Right ventricle myocardium inferior (tissue), 1 donor: Measurements from ENCODE around the gene MS4A15. TPM values are rescaled to one million over a fixed set of nuclear protein-coding genes. Genes with fewer than 3 reads are reported as not detected.
"Not testable (repeated sequence)": the region's sequence is repeated elsewhere in the genome, so short reads cannot be mapped to it uniquely, and the experiment has no call there.

Source experiments
- ATAC-seq: fragments of 200-7000 bp; cut with Tn5 transposase; one replicate; pipeline ENCODE4 v1.9.1; 2020; ENCODE audit warnings: mild to moderate bottlenecking, moderate library complexity
- DNase-seq: peaks from one replicate; pipeline ENCODE4 v3.0.0; 2021; ENCODE audit errors: missing footprints
- intact Hi-C: fragments of 100-400 bp; cut with DNase I; formaldehyde crosslinking; loops from one replicate; pipeline ENCODE4 v1.11.0; 2022
- total RNA-seq: library from RNA; stranded (reverse); fragmentation: NEBNext Ultra II Directional; extraction: Animal tissue kit (Norgen Biotek cat#: 25700); gene quantifications from one replicate; pipeline ENCODE4 v1.2.1, GENCODE V29; 2021
- donor health status: DM: no; HTN: yes; CAD: no; lungs with severe emphysema.

The MS4A15 gene
- total RNA-seq, 1 donor from 2014 or later: not detected

DNA sequence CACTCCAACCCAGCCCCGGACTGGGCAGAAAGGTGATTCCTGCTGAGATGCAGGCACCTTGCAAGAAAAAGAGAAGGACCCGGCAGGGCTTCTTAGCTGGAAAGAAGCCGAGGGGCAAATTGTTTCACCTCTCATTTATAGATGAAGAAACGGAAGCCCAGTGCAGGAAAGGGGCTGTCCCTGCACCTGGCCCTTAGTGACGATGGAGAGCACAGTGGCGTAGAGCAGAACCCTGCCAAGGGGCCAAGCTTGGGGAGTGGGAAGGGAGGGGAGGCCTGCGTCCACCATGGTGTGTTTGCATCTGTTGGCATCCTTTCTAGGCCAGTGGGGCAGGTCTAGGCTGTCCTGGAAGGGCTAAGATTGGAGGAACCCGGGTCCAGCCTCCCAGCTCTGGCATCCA is 7.8 kb upstream of the MS4A15 start:
- ATAC-seq: no peak
- intact Hi-C loops: no loop called here
- DNase-seq: no peak

DNA sequence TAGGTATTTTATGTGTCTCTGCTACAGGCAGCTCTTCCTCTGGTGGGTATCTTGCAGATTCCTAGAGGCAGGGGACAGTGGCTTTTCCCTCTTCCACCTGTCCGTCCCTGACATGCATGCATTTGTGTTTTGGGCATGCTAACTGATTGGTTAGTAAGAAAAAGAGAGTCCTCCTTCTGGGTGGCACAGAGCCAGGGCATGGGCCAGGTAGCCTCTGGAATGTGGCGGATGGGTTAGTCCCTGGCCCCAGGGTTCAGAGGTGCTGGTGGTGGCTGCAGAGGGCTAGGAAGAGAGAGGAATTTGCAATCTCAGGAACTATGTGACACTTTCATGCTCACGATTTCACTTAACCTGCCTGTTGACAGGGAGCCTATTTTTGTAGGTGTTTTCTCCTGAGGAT is 5.8 kb upstream of the MS4A15 start:
- ATAC-seq: no peak
- intact Hi-C loops: no loop called here
- DNase-seq: no peak

DNA sequence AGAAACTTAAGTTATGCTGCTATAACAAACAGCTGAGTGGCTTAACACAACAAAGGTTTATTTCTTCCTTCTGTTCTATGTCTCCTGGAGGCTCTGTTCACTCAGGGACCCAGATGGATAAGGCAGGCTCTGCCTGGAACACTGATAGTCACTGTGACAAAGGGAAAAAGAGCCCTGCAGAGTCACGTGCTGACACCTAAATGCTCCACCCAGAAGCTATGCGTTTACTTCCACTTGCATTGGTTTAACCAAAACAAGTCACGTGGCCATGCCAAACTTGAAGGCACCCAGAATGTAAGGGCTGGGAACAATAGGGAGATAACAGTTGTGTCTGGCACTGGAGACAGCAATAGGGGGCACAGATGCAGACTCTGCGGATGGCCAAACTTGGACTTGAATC is 3.4 kb upstream of the MS4A15 start:
- intact Hi-C loops: no loop called here
- no peak for DNase-seq

DNA sequence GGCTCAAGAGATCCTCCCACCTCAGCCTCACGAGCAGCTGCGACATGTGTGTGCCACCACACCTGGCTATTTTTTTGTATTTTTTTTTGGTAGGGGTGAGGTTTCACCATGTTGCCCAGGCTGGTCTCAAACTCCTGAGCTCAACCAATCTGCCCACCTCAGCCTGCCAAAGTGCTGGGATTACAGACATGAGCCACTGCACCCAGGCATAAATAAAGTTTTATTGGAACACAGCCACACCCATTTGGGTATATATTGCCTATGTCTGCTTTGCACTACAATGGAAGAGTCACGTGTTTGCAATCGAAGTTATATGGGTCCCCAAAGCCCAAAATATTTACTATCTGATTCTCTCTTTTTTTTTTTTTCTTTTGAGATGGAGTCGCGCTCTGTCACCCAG is 1.8 kb upstream of the MS4A15 start:
- ATAC-seq: no peak
- DNase-seq: no peak

More for the DNA sequence above, 3.4 kb upstream of the MS4A15 start:
- no peak for ATAC-seq

DNA sequence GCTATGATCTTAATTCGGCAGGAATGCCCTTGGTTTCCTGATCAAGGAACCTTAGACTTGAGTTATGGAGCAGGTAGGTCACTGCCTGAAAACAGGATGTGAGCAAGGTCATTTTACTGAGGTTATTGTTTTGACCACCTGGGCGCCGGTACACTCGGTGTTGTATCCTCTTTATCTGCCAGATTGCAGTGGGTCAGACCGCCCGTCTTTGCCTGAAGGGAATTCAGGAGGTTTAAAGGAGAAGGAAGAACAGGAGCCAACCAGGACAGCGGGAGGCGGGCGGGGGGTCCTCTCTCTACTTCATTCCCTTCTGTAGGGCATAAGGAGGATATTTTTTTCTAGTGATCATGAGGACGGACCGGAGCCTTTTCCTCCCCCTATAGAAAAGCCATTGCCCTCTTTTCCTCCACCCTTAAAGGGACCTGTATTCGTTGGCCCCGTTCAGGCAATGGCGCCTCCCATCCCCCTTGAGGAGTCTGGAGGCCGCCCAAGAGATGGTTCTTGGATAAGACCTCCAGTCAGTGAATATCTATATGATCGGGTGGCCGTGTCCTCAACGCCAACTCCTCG is 649 bp downstream of the MS4A15 start:
- DNase-seq (no peak), ATAC-seq (no peak)
- intact Hi-C loops: no loop called here

More for the DNA sequence above, 1.8 kb upstream of the MS4A15 start:
- intact Hi-C loops: no loop called here

DNA sequence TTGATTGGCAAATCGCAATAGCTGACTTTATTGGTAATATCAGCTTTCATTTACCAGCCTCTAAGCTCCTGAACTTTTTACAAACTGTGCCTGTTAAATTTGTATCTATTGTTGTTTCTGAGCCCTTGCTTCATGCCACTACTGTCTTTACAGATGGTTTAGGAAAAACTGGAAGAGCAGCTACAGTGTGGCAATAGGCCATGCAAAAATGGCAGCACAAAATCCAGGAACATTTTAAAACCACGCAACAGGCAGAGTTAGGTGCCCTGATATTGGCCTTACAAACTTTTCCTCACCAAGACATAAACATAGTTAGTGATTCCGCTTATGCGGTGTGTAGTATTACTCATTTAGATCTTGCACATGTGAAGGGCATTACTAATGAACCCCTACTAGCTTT is 2.0 kb downstream of the MS4A15 start:
- intact Hi-C loops, ATAC-seq, DNase-seq: not testable (repeated sequence)

DNA sequence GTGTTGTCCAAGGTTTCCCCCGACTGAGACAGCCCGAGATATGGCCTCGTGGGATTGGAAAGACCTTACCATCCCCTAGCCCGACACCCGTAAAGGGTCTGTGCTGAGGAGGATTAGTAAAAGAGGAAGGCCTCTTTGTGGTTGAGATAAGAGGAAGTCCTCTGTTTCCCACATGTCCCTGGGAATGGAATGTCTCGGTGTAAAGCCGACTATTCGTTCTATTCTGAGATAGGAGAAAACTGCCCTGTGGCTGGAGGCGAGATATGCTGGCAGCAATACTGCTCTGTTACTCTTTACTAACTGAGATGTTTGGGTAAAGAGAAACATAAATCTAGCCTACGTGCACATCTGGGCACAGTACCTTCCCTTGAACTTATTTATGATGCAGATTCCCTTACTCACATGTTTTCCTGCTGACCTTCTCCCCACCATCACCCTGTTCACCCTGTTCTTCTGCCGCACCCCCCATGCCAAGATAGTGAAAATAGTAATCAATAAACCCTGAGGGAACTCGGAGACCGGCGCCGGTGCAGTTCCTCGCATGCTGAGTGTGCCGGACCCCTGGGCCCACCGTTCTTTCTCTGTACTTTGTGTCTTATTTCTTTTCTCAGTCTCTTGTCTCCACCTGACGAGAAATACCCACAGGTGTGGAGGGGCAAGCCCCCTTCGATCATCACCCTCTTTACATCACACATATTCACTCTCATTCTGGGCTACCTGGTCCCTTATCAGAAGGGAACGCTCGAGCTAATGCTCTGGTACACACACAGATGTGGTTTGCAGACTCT is 3.0 kb downstream of the MS4A15 start:
- DNase-seq, ATAC-seq, intact Hi-C loops: not testable (repeated sequence)

DNA sequence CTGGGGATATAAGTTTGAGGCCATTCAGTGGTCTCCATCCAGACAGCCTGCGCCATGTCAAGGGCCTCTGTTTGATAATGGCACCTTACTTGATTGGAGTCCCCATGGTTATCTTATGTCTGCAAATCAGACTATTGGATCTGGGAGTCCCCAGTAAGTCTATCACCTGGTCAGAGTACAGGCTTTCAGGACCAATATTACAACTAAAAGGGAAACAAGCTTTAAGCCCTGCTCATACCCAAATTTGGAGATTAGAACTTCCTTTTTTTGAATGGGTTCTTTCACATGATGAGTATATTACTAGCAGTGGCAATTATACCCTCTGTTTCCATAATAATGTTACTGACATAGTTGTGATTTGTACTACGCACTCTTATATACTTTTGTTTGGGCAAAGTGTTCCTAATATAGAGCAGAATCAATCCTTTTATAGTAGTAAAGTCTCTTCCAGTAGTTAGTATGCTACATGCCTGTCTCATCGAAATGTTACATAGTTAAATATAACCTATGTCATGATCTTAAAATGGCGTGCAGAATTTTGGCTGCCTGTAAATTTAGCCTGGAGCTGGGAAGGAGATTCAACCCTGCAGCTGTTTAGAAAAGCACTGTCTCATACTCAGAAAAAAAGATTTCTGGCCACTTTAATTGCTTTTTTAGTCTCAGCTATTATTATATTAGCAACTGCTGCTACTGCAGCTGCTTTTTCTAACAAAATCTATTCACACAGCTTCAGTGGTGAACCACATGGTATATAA is 4.9 kb downstream of the MS4A15 start:
- no peak for DNase-seq
- intact Hi-C loops: no loop called here
- no peak for ATAC-seq

DNA sequence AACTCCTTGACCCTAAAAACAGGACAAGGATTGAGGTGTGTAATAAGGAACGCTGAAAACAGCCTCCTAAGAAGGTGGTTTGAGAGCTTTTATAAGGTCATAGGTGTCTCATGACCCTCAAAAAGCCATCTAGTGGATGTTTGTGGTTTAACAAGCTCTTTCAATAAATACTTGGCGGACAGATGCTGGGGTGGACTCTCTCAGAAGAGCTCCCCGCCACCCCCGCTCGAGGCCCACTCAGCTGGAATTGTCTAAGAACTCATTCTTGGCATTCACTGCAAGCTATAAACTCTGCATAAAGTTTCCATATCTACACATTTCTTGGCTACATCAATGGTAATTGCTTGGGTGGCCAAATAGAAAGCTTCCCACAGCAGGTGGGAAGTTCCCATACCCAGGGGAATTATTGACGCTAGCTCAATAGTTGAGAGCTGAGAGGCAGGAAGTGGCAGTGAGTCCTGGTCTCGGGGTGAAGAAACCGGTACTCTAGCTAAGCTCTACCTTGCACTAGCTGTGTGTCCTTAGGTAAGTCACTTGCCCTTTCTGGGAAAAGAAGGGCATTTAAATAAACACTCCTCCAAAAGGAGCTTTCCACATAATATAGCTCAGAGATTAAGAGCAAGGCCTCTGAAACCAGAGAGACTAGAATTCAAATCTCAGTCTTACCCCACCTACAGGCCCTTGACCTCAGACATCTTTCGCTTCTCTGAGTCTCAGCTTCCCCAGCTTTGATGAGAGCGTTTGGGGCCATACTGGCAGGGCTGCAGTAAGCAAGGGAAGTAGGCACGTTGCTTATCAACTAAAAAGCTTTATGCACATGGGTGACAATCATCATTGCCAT is 6.4 kb downstream of the MS4A15 start:
- DNase-seq: no peak
- no peak for ATAC-seq
- intact Hi-C loops: no loop called here

DNA sequence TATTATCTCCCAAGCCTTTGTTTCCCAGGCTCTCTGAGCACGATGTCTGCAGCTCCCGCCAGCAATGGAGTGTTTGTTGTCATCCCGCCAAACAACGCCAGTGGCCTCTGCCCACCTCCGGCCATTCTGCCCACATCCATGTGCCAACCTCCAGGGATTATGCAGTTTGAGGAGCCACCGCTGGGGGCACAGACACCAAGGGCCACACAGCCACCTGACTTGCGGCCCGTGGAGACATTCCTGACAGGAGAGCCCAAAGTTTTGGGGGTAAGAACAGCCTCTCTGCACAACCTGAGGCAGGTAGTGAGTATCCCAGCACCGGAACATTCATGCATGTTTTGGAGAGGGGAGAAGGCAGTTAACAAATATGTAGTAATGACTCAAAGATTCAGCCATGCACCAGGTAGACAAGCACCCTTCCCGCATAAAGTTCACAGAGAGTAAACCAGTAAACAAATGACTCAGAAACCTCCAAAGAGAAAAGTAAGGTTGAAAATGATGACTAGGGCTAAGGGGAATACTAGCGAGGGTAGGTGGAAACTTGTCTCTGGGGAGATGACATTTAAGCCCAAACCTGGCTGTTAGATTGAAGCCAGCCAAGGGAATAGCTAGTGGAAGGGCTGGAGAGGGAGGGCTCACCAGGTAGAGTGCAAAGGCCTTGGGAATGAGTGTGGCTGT is 7.2 kb downstream of the MS4A15 start:
- ATAC-seq: no peak
- DNase-seq: no peak
- intact Hi-C loops: no loop called here

DNA sequence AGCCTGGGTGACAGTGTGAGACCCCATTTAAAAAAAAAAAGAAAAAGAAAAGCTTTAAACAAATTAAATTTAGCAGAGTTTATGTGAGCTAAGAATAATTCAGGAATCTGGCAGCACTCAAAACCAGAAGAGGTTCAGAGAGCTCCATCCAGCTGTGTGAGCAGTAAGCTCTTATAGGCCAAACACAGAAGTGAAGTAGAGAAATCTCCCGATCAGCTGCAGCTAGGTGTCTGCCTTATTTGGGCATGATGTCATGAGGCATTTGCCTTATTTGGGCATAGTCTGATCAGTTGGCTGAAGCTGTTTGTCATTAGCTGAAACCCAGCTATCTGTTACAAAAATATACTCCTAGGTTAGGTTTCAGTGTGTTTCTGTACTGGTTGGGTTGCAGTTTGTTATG is 8.2 kb downstream of the MS4A15 start:
- ATAC-seq (no peak), DNase-seq (no peak)
- intact Hi-C loops: no loop called here

DNA sequence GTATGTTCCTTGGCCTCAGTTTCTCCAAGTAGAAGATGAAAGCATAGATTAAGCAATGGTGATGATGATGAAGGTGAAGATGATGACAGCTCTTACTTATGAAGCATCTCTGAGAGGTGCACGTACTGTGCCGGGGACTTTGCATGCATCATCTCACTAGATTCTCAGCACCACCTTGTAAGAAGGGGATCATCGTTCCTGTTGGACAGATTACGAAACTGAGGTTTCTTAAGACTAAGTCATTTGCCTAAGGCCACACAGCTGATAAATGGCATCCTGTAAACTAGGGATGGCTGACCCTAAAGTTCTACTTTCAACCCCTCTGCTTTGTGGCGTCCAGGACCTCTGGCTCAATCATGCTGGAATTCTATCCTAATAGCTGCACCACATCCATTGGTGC is 8.7 kb downstream of the MS4A15 start:
- ATAC-seq (no peak), DNase-seq (no peak)
- intact Hi-C loops: no loop called here

DNA sequence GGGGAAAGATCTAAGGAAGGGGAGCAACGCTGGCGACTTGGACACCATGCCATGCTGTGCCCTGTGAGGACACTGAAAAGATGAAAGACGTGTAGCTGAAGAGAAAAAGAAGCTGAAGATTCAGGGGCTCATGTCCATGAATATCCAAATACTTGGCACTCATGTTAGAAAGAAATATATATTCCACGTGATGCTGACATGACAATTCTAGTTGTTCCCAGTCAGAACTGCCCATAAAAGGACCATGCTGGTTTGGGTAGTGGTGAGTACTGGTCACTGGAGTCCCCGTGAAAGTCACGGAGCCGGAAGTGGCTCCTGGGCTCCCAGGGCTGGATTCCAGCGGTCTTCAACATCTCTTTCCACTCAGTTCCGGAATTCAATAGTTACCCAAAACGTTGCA is 9.9 kb downstream of the MS4A15 start:
- DNase-seq (no peak), ATAC-seq (no peak)
- intact Hi-C loops: no loop called here

DNA sequence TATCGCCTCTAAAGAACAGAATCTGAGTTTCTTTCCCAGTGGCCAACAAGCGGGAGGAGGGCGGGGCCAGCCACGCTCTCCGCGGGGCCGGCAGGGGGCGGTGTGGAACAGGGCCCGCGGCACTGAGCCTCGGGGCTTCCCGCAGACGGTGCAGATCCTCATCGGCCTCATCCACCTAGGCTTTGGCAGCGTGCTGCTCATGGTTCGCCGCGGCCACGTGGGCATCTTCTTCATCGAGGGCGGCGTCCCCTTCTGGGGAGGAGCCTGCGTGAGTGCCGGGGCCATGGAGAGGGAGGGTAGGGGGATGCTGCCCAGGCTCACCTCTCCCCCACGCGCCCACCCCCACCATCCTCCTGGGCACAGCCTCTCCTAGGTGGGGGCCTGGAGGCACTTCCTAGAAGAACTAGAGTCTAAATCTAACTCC is 10.7 kb downstream of the MS4A15 start:
- intact Hi-C loops: no loop called here
- ATAC-seq (no peak), DNase-seq (no peak)

DNA sequence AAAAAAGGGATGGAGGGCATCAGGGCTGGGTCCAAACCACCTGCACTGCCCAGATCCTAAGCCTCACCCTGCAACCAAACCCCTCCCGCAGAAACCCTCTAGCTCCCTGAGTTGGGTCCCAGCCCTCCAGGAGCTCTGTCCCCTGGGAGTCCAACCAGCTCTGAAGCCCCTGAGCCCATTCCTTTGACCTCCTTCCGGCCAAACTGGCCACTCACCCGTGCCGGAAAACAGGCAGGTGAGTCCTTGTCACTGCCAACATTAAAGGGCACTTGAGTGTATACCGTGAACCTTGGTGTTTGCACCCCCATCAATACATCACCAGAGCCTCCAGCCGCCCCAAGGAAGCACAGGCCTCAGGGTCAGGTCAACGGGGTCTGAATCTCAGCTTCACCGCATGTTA is 11.5 kb downstream of the MS4A15 start:
- no peak for DNase-seq
- intact Hi-C loops: no loop called here
- no peak for ATAC-seq

DNA sequence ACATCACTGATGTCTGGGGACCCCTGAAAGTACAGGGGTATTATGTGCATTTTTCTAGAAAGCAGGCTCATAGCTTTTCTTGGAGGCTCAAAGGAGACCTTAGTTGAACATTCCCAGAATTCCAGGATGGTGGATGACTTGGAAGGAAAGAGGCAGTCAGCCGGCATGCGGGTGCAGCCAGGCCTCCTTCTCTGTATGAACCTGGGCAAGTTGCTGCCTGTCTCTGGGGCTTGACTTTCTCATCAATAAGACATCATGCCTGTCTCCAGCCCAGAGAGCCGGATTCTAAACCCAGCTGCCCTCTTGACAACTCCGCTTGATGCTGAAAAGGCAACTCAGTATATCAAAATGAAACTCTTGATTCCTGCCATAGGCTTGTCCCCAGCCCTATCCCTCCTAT is 12.6 kb downstream of the MS4A15 start:
- DNase-seq: no peak
- intact Hi-C loops: no loop called here

DNA sequence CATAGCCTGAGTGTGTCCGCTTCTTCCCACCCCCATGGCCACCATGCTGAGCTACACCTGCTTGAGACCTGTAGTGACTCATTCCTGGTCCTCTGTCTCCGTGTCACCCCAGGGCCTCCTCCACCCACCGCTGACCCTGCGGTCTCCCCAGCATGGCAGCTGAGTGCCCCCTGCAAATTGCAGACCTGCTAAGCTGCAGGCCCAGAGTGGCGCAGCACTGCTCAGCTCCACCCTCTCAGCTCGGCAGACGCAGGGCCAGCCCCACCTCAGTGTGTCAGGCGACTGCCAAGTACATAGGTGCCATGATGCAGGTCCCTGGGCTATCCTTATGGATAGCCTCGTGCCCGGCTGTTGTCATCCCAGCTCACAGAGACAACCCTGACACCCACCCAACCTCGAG is 13.1 kb downstream of the MS4A15 start:
- DNase-seq: no peak
- intact Hi-C loops: no loop called here
- no peak for ATAC-seq

More for the DNA sequence above, 12.6 kb downstream of the MS4A15 start:
- no peak for ATAC-seq

DNA sequence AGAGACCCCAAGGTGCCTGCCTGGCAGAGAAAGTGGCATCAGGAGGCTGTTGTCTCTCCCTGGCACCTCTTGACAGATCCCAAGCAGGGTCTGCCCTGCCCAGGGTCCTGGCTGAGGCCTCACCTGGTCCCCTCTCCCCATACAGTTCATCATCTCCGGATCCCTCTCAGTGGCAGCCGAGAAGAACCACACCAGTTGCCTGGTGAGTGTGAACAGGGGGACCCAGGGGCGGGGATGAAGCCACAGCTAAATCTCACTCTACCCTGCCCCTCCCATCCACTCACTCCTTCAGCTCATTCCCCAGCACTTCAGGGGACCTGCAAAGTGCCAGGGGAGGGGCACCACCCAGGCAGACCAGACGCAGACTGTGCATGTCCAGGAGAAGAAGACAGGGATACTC is 14.5 kb downstream of the MS4A15 start:
- intact Hi-C loops: no loop called here
- no peak for DNase-seq
- no peak for ATAC-seq
